GM10266 (cell line): ENCODE measurements around the gene HACD4.

ENCODE experiments used
- DNase-seq: peaks from one replicate; pipeline ENCODE4 v3.0.0; 2012; ENCODE audit errors: extremely low spot score
- CTCF ChIP-seq: IDR thresholded peaks from 2 replicates; pipeline ENCODE4 v1.5.1; 2012; ENCODE audit warnings: mild to moderate bottlenecking, low read depth; ENCODE audit not compliant: control insufficient read depth, insufficient read depth; ENCODE audit errors: missing control alignments

Gene HACD4

GRCh38 chr9:21031091-21031807 is at the start of gene HACD4:
TSS of gene HACD4 (minus strand) at chr9:21031640. CDS start at chr9:21031590, 50 bp downstream.
- DNase-seq, result peak; percentile 79
- TF ChIP-seq CTCF, result no peak

- no peak for DNase-seq
- no peak for TF ChIP-seq CTCF
Observed at GRCh38 chr9:21080793-21081192, 49.4 kb upstream of the HACD4 start.

- no peak for TF ChIP-seq CTCF
- no peak for DNase-seq
Observed at GRCh38 chr9:21078702-21079101, 47.3 kb upstream of the HACD4 start.

- TF ChIP-seq CTCF, result no peak
- DNase-seq, result no peak
Observed at GRCh38 chr9:21077781-21078180, 46.3 kb upstream of the HACD4 start, which contains the start of gene IFNB1. TSS of gene IFNB1 (minus strand) at chr9:21077942. CDS start at chr9:21077869, 73 bp downstream.

- peak; percentile 19 for TF ChIP-seq CTCF
- no peak for DNase-seq
Observed at GRCh38 chr9:21075484-21075883, 44.0 kb upstream of the HACD4 start.

DNA sequence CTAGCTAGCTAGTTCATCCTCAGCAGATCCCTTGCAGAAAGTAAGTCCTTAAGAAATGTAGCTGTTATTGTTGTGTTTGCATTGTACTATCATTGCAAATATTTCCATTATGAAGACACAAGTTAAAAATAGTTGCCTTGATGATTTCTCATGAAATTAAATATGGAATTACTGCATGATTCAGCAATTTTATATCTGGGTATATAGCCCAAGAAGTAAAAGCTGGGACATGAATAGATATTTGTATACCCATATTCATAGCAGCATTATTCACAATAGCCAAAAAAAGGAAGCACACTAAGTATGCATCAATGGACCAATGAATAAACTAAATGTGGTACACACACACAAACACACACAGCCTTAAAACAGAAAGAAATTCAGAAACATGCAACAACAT is 39.5 kb upstream of the HACD4 start:
- no peak for TF ChIP-seq CTCF
- DNase-seq, result no peak

GRCh38 chr9:21070171-21070571 is 38.7 kb upstream of the HACD4 start:
- no peak for DNase-seq
- TF ChIP-seq CTCF, result no peak
